ENCODE measurements around the gene ARHGEF37. TPM values are rescaled to one million over a fixed set of nuclear protein-coding genes. Genes with fewer than 3 reads are reported as not detected.
"Not testable (repeated sequence)": the region's sequence is repeated elsewhere in the genome, so short reads cannot be mapped to it uniquely, and the experiment has no call there.

The ARHGEF37 gene
- total and polyA plus RNA-seq, 4 donors = 0.71 to 6.1 (median 2.7) TPM

- peaks cover 0 to 11% (median 4%) of the 10 kb centered on the region in 4 donors for H3K4me1 ChIP-seq (ENCODE audit: control insufficient read depth in 4 of 4, insufficient read depth in 4 of 4, low read length in 3 of 4)
- no peaks in the 10 kb centered on the region for H3K27me3 ChIP-seq (ENCODE audit: control insufficient read depth in 4 of 4, insufficient read depth in 4 of 4, low read length in 3 of 4)
- no peak overlapping the region for H3K4me3 ChIP-seq (ENCODE audit: low read depth in 1 of 3, low read length in 3 of 3)
- no peaks in the 10 kb centered on the region for H3K36me3 ChIP-seq (ENCODE audit: control insufficient read depth in 4 of 4, insufficient read depth in 3 of 4, low read depth in 1 of 4, low read length in 3 of 4)
- H3K9me3 ChIP-seq (ENCODE audit: control insufficient read depth in 4 of 4, low read length in 3 of 4) = no peaks in the 10 kb centered on the region
- DNase-seq (ENCODE audit: low spot score) = no peak
- H3K27ac ChIP-seq (ENCODE audit: low read depth in 1 of 2, low read length in 2 of 2) = no peak overlapping the region
- 58% methylated on average over 6 of the region's 6 CpGs for WGBS
- TF ChIP-seq TAF1 (conservative IDR thresholded peaks at IDR 0.05) (no peak), JUND (IDR thresholded peaks at IDR 0.05) (no peak), EGR1 (IDR thresholded peaks at IDR 0.05; ENCODE audit: low read depth in 2 of 2) (no peak), RXRA (IDR thresholded peaks at IDR 0.05) (no peak), HNF4A (conservative IDR thresholded peaks at IDR 0.05) (no peak), RAD21 (IDR thresholded peaks at IDR 0.05) (no peak)
- TF ChIP-seq, protein P1, sequence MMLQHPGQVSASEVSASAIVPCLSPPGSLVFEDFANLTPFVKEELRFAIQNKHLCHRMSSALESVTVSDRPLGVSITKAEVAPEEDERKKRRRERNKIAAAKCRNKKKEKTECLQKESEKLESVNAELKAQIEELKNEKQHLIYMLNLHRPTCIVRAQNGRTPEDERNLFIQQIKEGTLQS (IDR thresholded peaks at IDR 0.05) = no peak
- H3K9ac ChIP-seq (ENCODE audit: low read depth in 1 of 2, low read length in 2 of 2) = no peak overlapping the region
Observed at GRCh38 chr5:149667829-149668330, 86.6 kb downstream of the ARHGEF37 start.

DNA sequence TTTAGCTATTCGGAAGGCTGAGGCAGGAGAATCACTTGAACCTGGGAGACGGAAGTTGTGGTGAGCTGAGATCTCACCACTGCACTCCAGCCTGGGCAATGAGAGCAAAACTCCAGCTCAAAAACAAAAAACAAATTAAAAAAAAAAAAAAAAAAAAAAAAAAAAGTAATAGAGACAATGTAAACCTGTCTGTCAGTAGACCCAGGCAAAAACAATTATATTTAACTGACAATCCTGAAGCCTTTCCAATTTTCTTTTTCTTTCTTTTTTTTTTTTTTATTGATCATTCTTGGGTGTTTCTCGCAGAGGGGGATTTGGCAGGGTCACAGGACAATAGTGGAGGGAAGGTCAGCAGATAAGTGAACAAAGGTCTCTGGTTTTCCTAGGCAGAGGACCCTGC lies 88.0 kb downstream of the ARHGEF37 start:
- 85% methylated on average over 2 of the region's 3 CpGs for WGBS
- H3K4me3 ChIP-seq (ENCODE audit: low read depth in 1 of 3, low read length in 3 of 3) = not testable (repeated sequence)

DNA sequence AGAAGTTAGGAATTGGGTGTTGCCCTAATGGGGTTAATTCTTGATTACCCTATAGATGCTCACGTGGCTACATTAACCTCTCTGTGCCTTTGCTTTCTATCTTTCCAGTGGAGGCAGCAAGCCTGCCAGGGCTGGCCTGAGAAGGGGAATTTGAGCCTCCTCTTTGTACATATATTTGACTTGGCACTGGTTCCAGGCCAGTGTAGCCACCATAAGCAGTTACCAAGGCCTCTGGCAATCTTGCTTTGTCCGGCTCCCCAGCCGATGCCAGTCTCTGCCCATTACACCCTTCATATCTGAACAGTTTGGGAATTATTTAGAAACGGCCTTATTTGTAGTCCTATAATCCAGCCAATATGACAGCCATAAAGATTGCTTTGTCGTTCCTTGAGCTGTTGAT lies 90.2 kb downstream of the ARHGEF37 start:
- H3K9ac ChIP-seq (ENCODE audit: low read depth in 1 of 2, low read length in 2 of 2) = no peak overlapping the region
- peaks cover 0 to 11% (median 4%) of the 10 kb centered on the region in 4 donors for H3K4me1 ChIP-seq (ENCODE audit: control insufficient read depth in 4 of 4, insufficient read depth in 4 of 4, low read length in 3 of 4)
- no peak overlapping the region for H3K27ac ChIP-seq (ENCODE audit: low read depth in 1 of 2, low read length in 2 of 2)
- no peaks in the 10 kb centered on the region for H3K36me3 ChIP-seq (ENCODE audit: control insufficient read depth in 4 of 4, insufficient read depth in 3 of 4, low read depth in 1 of 4, low read length in 3 of 4)
- no peaks in the 10 kb centered on the region for H3K9me3 ChIP-seq (ENCODE audit: control insufficient read depth in 4 of 4, low read length in 3 of 4)
- TF ChIP-seq, protein P1 (IDR thresholded peaks at IDR 0.05) = no peak
- TF ChIP-seq GABPA (IDR thresholded peaks at IDR 0.05 in 1 of 2, conservative IDR thresholded peaks at IDR 0.05 in 1 of 2) = no peak
- TF ChIP-seq, protein P2, sequence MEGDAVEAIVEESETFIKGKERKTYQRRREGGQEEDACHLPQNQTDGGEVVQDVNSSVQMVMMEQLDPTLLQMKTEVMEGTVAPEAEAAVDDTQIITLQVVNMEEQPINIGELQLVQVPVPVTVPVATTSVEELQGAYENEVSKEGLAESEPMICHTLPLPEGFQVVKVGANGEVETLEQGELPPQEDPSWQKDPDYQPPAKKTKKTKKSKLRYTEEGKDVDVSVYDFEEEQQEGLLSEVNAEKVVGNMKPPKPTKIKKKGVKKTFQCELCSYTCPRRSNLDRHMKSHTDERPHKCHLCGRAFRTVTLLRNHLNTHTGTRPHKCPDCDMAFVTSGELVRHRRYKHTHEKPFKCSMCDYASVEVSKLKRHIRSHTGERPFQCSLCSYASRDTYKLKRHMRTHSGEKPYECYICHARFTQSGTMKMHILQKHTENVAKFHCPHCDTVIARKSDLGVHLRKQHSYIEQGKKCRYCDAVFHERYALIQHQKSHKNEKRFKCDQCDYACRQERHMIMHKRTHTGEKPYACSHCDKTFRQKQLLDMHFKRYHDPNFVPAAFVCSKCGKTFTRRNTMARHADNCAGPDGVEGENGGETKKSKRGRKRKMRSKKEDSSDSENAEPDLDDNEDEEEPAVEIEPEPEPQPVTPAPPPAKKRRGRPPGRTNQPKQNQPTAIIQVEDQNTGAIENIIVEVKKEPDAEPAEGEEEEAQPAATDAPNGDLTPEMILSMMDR (IDR thresholded peaks at IDR 0.05; ENCODE audit: low read depth, low read length, missing input control) = no peak
- TF ChIP-seq FOXA1 (IDR thresholded peaks at IDR 0.05) = no peak
- TF ChIP-seq JUND (IDR thresholded peaks at IDR 0.05) = no peak
- TF ChIP-seq, protein P3, sequence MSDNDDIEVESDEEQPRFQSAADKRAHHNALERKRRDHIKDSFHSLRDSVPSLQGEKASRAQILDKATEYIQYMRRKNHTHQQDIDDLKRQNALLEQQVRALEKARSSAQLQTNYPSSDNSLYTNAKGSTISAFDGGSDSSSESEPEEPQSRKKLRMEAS (IDR thresholded peaks at IDR 0.05) = no peak
- TF ChIP-seq RAD21 (IDR thresholded peaks at IDR 0.05) = peak in 1 of 2 donors; percentile 39
- peak; percentile 31 for TF ChIP-seq YY1 (IDR thresholded peaks at IDR 0.05)
- TF ChIP-seq FOXA2 (IDR thresholded peaks at IDR 0.05) = no peak
- peak in 1 of 2 donors; percentile 27 for TF ChIP-seq RXRA (IDR thresholded peaks at IDR 0.05)
- TF ChIP-seq SP1 (IDR thresholded peaks at IDR 0.05) = no peak
- TF ChIP-seq HNF4G (IDR thresholded peaks at IDR 0.05) = no peak
- TF ChIP-seq, protein P4, sequence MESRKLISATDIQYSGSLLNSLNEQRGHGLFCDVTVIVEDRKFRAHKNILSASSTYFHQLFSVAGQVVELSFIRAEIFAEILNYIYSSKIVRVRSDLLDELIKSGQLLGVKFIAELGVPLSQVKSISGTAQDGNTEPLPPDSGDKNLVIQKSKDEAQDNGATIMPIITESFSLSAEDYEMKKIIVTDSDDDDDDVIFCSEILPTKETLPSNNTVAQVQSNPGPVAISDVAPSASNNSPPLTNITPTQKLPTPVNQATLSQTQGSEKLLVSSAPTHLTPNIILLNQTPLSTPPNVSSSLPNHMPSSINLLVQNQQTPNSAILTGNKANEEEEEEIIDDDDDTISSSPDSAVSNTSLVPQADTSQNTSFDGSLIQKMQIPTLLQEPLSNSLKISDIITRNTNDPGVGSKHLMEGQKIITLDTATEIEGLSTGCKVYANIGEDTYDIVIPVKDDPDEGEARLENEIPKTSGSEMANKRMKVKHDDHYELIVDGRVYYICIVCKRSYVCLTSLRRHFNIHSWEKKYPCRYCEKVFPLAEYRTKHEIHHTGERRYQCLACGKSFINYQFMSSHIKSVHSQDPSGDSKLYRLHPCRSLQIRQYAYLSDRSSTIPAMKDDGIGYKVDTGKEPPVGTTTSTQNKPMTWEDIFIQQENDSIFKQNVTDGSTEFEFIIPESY (IDR thresholded peaks at IDR 0.05) = no peak
- no peak for TF ChIP-seq EGR1 (IDR thresholded peaks at IDR 0.05; ENCODE audit: low read depth in 2 of 2)
- no peak for TF ChIP-seq REST (IDR thresholded peaks at IDR 0.05)
- TF ChIP-seq TAF1 (conservative IDR thresholded peaks at IDR 0.05) = no peak
- peak; percentile 29 to 45 for TF ChIP-seq HNF4A (conservative IDR thresholded peaks at IDR 0.05)
- TF ChIP-seq NR2F2 (IDR thresholded peaks at IDR 0.05) = no peak
- H3K4me3 ChIP-seq (ENCODE audit: low read depth in 1 of 3, low read length in 3 of 3) = no peak overlapping the region
- no peaks in the 10 kb centered on the region for H3K27me3 ChIP-seq (ENCODE audit: control insufficient read depth in 4 of 4, insufficient read depth in 4 of 4, low read length in 3 of 4)
- no peak for DNase-seq (ENCODE audit: low spot score)
- 41% methylated on average over 5 of the region's 5 CpGs for WGBS

More for the DNA sequence above, 88.0 kb downstream of the ARHGEF37 start:
- H3K27ac ChIP-seq (ENCODE audit: low read depth in 1 of 2, low read length in 2 of 2); H3K9me3 ChIP-seq (ENCODE audit: control insufficient read depth in 4 of 4, low read length in 3 of 4); DNase-seq (ENCODE audit: low spot score); H3K9ac ChIP-seq (ENCODE audit: low read depth in 1 of 2, low read length in 2 of 2); H3K36me3 ChIP-seq (ENCODE audit: control insufficient read depth in 4 of 4, insufficient read depth in 3 of 4, low read depth in 1 of 4, low read length in 3 of 4); H3K27me3 ChIP-seq (ENCODE audit: control insufficient read depth in 4 of 4, insufficient read depth in 4 of 4, low read length in 3 of 4): not testable (repeated sequence)
- peaks cover 0 to 11% (median 4%) of the 10 kb centered on the region in 4 donors for H3K4me1 ChIP-seq (ENCODE audit: control insufficient read depth in 4 of 4, insufficient read depth in 4 of 4, low read length in 3 of 4)

Data from liver (tissue), 9 donors.